Peyer's patch (tissue), 4 donors: ENCODE results near the gene MGAT4C. TPM values are rescaled to one million over a fixed set of nuclear protein-coding genes. Genes with fewer than 3 reads are reported as not detected.

Experiments used
- DNase-seq, 3 donors: peaks; one replicate each; pipeline ENCODE4 v3.0.0-alpha.2; 2017 to 2019
- H3K27ac ChIP-seq, 4 donors: fragments of 200-600 bp; sonication (generic); one replicate each; pipeline ENCODE4 v1.5.1; 2016 to 2019
- H3K27me3 ChIP-seq, 2 donors: fragments of 200-600 bp; sonication (generic); one replicate each; pipeline ENCODE4 v1.5.1; 2019
- H3K36me3 ChIP-seq, 3 donors: fragments of 200-600 bp; sonication (generic); one replicate each; pipeline ENCODE4 v1.5.1; 2016 to 2019
- H3K4me1 ChIP-seq, 4 donors: fragments of 200-600 bp; sonication (generic); one replicate each; pipeline ENCODE4 v1.5.1; 2016 to 2019
- H3K4me3 ChIP-seq, 4 donors: fragments of 200-600 bp; sonication (generic); 1 replicate in 3 of 4; 2 replicates in 1 of 4; pipeline ENCODE4 v1.5.1; 2016 to 2019; ENCODE audit warnings: mild to moderate bottlenecking in 1 of 4
- H3K9me3 ChIP-seq, 4 donors: fragments of 200-600 bp; sonication (generic); one replicate each; pipeline ENCODE4 v1.5.1; 2016 to 2019; ENCODE audit warnings: mild to moderate bottlenecking in 1 of 4
- CTCF ChIP-seq, 6 experiments: fragments of 450-650 bp in 4 of 6; fragments of 200-600 bp in 2 of 6; sonication (generic) in 1 of 6; IDR thresholded peaks; one replicate each; pipeline ENCODE4 v1.5.1; 2017 to 2019; ENCODE audit warnings: antibody characterized with exemption in 6 of 6, mild to moderate bottlenecking in 3 of 6, moderate library complexity in 1 of 6
- POLR2A ChIP-seq, 2 donors: fragments of 450-650 bp; IDR thresholded peaks; one replicate each; pipeline ENCODE4 v1.5.1; 2017; ENCODE audit warnings: antibody characterized with exemption in 2 of 2, mild to moderate bottlenecking in 2 of 2, moderate library complexity in 2 of 2
- total RNA-seq, 4 donors: library from RNA; depleted of rRNA; stranded (reverse); fragments of >200 nt; gene quantifications; one replicate each; pipeline ENCODE4 v1.1.0, GENCODE V29; 2016

Gene MGAT4C
- total RNA-seq, 4 donors from 2014 or later: under 0.01 to 2.5 (median 0.22) TPM

- H3K4me3 ChIP-seq: no peak overlapping the region
- H3K27me3 ChIP-seq: no peaks in the 10 kb centered on the region
- no peaks in the 10 kb centered on the region for H3K4me1 ChIP-seq
- no peaks in the 10 kb centered on the region for H3K36me3 ChIP-seq
- DNase-seq: no peak
- H3K27ac ChIP-seq: no peak overlapping the region
- no peak for TF ChIP-seq CTCF (IDR thresholded peaks at IDR 0.05)
- TF ChIP-seq POLR2A (IDR thresholded peaks at IDR 0.05): no peak
- peaks cover 0 to 4% (median 2%) of the 10 kb centered on the region in 4 donors for H3K9me3 ChIP-seq
Observed at GRCh38 chr12:85996280-85996679, 259.9 kb downstream of the MGAT4C start.

GRCh38 chr12:85993746-85994145, 262.4 kb downstream of the MGAT4C start:
- Histone ChIP-seq H3K9me3 (peaks cover 0 to 4% (median 2%) of the 10 kb centered on the region in 4 donors), H3K4me3 (no peak overlapping the region), H3K27me3 (no peaks in the 10 kb centered on the region), H3K27ac (no peak overlapping the region), H3K4me1 (no peaks in the 10 kb centered on the region), H3K36me3 (no peaks in the 10 kb centered on the region)
- no peak for TF ChIP-seq CTCF (IDR thresholded peaks at IDR 0.05)
- TF ChIP-seq POLR2A (IDR thresholded peaks at IDR 0.05): no peak
- no peak for DNase-seq

- Histone ChIP-seq H3K27ac (no peak overlapping the region), H3K4me1 (no peaks in the 10 kb centered on the region), H3K9me3 (no peaks in the 10 kb centered on the region), H3K4me3 (no peak overlapping the region), H3K36me3 (no peaks in the 10 kb centered on the region), H3K27me3 (no peaks in the 10 kb centered on the region)
- TF ChIP-seq CTCF (IDR thresholded peaks at IDR 0.05) (no peak), POLR2A (IDR thresholded peaks at IDR 0.05) (no peak)
- DNase-seq: no peak
Observed at GRCh38 chr12:85985996-85986395, 270.2 kb downstream of the MGAT4C start.

- DNase-seq: no peak
- no peaks in the 10 kb centered on the region for H3K27me3 ChIP-seq
- no peaks in the 10 kb centered on the region for H3K36me3 ChIP-seq
- TF ChIP-seq POLR2A (IDR thresholded peaks at IDR 0.05) (no peak), CTCF (IDR thresholded peaks at IDR 0.05) (no peak)
- no peaks in the 10 kb centered on the region for H3K9me3 ChIP-seq
- no peaks in the 10 kb centered on the region for H3K4me1 ChIP-seq
- no peak overlapping the region for H3K27ac ChIP-seq
- no peak overlapping the region for H3K4me3 ChIP-seq
Observed at GRCh38 chr12:85983601-85984000, 272.6 kb downstream of the MGAT4C start.

- Histone ChIP-seq H3K27ac (no peak overlapping the region), H3K4me1 (no peaks in the 10 kb centered on the region), H3K27me3 (no peaks in the 10 kb centered on the region), H3K9me3 (no peaks in the 10 kb centered on the region), H3K4me3 (no peak overlapping the region), H3K36me3 (no peaks in the 10 kb centered on the region)
- TF ChIP-seq POLR2A (IDR thresholded peaks at IDR 0.05) (no peak), CTCF (IDR thresholded peaks at IDR 0.05) (no peak)
- DNase-seq: no peak
Observed at GRCh38 chr12:85979641-85980040, 276.6 kb downstream of the MGAT4C start.

- DNase-seq: no peak
- Histone ChIP-seq H3K27me3 (no peaks in the 10 kb centered on the region), H3K4me1 (no peaks in the 10 kb centered on the region), H3K9me3 (no peaks in the 10 kb centered on the region), H3K36me3 (no peaks in the 10 kb centered on the region), H3K27ac (no peak overlapping the region), H3K4me3 (no peak overlapping the region)
- TF ChIP-seq POLR2A (IDR thresholded peaks at IDR 0.05) (no peak), CTCF (IDR thresholded peaks at IDR 0.05) (no peak)
Observed at GRCh38 chr12:85975716-85976115, 280.5 kb downstream of the MGAT4C start.
